GM11168 (cell line): ENCODE results near the gene NAA25.

ENCODE experiments used
- in situ Hi-C: fragments of 300-500 bp; cut with MboI; formaldehyde crosslinking; loops from one replicate; pipeline ENCODE4 v1.12.0; 2022; ENCODE audit warnings: low sequenced_read_pairs; ENCODE audit not compliant: unreplicated experiment

The NAA25 gene

DNA sequence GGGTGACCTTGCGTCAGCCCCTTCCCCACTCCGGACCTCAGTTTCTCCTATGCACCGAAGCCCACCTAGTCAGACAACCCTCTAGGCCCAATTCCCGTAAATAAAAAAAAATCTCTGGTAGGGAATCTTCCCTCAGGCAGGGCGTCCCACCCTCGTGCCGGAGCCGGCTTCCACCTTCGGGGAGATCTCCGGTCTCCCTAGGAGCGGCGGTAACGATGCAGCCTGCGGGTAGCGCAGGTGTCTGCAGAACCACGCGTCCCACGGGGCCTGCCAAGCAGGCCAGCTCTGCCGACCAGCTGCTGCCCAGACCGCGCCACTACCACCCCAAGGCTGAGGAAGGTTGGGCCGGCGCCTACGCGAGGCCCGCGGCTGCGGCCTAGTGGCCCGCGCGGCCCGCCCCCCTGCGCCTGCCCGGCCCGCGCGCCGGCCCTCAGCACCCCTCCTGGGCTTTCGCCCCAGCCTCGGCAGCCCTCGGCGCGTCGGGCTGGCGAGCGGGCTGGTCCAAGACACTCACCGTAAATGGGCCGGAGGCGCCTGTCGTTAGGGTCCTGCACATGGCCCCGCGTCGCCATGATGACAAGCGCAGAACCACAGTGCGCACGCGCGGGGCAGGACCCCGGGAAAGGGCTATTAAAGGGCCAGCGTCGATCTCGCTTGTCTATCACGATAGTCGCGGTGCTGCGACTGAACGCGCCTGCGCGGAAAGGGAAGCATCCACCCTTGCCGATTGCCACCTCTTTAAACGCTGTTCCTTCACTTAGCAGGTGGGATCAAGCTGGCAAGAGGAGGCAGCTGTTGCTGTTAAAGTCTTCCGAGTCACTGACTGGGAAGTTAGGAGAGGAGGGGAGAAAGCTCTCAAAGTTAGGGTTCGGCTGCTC, at the start of gene NAA25:
TSS of gene NAA25 (minus strand) at position 582 of the 878 bp plus-strand sequence. CDS start at position 572, 10 bp downstream.
- in situ Hi-C loops, result no loop called here

DNA sequence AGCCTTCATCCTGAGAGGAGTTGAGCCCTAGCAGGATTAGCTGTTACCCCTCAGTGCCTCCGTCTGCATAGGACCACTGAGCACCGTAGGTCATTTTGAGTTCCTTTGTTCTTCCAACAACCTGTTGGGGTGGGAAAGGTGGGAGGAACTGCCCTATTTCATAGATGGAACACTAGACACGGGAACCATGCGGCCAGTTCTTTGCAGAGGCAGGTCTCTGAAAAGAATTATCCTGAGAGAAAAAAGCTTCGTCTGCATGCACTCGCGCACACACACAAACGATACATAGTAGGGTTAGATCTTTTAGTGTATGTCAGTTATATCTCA, 45.3 kb upstream of the NAA25 start:
- in situ Hi-C loops, result no loop called here

DNA sequence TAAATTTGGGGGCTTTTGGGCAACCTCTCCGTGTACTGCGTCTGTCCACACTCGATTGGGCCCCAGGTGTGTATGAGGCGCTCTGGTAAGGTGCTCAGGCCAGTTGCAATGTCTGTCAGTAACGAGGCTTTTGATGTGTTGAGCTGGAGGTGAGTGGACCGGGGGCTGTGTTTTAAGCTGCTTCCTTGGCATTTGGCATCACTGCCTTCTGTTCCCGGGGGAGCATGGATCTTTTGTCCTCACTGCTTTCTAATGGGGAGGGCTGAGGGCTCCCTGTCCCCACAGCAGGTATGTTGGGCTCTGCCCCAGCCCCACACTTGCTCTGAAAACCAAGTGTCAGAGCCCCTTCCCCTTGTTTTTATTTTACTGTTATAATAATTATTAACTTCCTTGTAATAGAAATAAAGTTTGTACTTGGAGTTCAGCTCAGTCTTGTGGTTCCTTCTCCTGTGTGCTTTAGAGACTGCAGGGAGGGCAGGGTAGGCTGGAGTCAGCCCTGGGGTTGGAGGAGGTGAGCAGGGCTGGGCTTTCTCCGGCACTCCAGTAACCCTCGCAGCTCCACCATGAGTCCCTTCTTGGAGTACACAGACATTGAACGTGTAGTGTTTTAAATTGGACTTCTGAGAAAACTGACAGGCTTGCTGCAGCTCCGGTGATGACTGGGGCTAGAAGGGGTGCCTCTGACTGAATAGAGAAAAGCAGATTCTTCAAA, 44.8 kb upstream of the NAA25 start:
- in situ Hi-C loops, result no loop called here

DNA sequence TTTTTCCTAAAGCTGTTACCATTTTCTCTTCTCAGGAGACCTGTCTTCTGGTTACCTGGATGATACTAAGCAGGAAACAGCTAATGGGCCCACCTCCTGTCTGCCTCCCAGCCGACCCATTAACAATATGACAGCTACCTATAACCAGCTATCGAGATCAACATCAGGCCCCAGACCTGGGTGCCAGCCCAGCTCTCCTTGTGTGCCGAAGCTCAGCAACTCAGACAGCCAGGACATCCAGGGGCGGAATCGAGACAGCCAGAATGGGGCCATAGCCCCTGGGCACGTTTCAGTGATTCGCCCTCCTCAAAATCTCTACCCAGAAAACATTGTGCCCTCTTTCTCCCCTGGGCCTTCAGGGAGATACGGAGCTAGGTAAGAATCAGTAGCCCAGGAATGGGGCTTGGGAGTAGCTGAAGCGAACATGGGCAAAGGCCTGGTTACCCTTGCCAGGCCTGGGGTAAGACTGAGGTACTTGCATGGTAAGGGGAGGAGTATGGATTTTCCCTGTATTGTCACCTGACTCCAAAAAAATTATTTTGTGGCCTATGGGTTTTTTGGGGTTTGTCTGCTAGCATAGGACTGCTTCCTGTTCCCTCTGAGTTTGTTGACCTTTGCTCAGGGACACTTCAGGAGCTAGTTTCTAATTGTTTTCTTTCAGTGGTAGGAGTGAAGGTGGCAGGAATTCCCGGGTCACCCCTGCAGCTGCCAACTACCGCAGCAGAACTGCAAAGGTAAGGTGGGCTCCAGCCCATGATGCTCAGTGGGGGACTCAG, 43.4 kb upstream of the NAA25 start:
- in situ Hi-C loops, result no loop called here

GRCh38 chr12:112149596-112149995, 41.0 kb upstream of the NAA25 start:
- in situ Hi-C loops, result no loop called here

DNA sequence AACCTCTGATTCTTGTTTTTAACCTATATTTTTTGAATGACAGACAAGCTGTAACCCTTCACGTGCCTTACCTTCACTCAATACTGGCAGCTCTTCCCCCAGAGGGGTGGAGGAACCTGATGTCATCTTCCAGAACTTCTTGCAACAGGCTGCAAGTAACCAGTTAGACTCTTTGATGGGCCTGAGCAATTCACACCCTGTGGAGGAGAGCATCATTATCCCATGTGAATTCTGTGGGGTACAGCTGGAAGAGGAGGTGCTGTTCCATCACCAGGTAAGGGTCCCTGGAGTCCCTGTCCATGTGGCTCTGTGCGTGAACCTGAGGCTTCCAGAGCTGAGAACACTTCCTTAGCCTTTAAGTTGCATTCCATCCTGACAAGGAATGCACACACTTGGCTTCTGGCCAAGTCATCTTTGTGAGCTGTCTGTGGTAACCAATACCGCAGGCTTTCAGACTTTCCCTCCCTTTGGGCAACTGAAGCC, 39.5 kb upstream of the NAA25 start:
- in situ Hi-C loops, result no loop called here

- in situ Hi-C loops, result no loop called here
These were observed 37.5 kb upstream of the NAA25 start for GRCh38 chr12:112146123-112146522.

GRCh38 chr12:112140728-112141127, 32.1 kb upstream of the NAA25 start:
- in situ Hi-C loops, result no loop called here

DNA sequence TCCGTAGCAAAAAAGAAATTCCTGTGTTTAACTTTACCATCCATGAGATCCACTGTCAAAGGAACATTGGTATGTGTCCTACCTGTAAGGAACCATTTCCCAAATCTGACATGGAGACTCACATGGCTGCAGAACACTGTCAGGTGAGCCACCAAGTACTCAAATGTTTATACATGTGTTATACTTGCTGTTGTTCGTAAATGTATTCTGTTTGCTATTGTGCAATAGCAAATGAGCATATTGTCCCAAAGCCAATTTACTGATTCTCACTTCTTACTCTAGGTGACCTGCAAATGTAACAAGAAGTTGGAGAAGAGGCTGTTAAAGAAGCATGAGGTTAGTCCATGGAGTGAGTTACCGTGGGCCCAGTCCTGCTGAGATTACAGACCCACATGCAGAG, 26.1 kb upstream of the NAA25 start:
- in situ Hi-C loops, result no loop called here

- in situ Hi-C loops, result no loop called here
These were observed 24.8 kb upstream of the NAA25 start for GRCh38 chr12:112133418-112133817.

DNA sequence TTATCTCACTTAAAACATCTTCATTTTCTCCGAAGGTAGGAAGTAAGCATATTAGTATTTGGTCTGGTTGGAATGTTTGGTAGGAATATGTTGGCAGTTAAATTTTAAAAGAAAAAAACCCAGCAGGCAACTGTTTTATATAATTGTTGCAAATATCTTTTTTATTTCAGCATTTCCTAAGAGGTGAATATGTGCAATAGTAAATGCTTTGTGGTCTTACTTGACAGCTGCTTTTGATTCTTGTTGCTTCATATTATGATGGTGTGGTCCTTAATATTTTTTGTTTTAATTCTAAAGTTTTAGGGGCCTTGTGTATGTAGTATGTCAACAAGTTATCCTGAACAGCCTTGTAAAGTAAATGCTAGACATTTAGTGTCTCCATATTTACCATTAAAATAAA, 23.1 kb upstream of the NAA25 start:
- in situ Hi-C loops, result no loop called here

- in situ Hi-C loops, result no loop called here
These were observed 21.9 kb upstream of the NAA25 start for GRCh38 chr12:112130441-112130998.

GRCh38 chr12:112126911-112127310, 18.3 kb upstream of the NAA25 start:
- in situ Hi-C loops, result no loop called here

- in situ Hi-C loops, result no loop called here
These were observed 17.4 kb upstream of the NAA25 start for GRCh38 chr12:112126000-112126438.

- in situ Hi-C loops, result no loop called here
These were observed 16.8 kb upstream of the NAA25 start, which contains the start of gene TRAFD1 for GRCh38 chr12:112125250-112125999. TRAFD1 (plus strand) TSS chr12:112125560; CDS start chr12:112130523, 4,963 bp downstream.

DNA sequence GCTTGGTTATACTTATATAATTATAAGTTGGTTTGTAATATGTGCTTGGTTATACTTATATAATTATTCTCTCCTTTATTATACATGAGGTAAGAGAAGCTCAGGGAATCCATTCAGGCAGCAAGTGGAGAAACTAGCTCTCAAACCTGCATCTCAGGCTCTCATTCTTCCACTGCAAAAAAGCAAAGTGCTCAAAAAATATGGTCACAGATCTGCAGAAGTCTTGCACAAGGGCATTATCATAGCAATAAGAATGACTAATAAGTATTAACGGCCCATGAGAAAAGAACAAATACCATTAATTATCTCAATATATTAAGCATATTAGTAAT, 16.3 kb upstream of the NAA25 start:
- in situ Hi-C loops, result no loop called here

DNA sequence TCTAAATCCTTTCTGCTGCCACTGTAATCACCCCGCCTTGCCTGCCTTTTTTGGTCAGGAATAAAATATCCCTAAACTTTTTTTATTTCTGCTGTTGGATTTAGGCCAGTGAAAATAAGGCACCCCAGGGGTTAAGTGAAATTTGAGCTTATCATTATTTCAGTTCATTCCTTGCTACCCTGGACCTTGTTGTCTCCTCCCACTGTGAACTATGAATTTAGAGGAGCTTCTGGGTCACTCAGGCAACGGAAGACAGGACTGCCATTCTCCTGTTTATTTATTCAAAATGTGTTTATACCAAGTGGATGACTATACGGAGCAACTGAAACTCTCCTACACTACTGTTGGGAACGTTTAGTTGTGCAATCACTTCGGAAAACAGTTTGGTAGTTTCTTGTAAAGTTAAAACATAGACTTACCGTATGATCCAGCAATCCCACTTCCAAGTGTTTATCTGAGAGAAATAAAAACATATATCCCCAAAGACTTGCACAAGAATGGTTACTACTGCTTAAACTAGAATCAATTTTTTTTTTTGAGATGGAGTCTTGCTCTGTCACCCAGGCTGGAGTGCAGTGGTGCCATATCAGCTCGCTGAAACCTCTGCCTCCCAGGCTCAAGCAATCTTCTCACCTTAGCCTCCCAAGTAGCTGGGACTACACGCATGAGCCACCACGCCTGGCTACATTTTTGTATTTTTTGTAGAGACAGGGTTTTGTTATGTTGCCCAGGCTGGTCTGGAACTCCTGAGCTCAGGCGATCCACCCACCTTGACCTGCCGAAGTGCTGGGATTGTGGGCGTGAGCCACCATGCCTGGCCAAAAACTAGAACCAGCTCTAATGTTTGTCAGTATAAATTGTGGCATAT, 14.5 kb upstream of the NAA25 start:
- in situ Hi-C loops, result no loop called here

DNA sequence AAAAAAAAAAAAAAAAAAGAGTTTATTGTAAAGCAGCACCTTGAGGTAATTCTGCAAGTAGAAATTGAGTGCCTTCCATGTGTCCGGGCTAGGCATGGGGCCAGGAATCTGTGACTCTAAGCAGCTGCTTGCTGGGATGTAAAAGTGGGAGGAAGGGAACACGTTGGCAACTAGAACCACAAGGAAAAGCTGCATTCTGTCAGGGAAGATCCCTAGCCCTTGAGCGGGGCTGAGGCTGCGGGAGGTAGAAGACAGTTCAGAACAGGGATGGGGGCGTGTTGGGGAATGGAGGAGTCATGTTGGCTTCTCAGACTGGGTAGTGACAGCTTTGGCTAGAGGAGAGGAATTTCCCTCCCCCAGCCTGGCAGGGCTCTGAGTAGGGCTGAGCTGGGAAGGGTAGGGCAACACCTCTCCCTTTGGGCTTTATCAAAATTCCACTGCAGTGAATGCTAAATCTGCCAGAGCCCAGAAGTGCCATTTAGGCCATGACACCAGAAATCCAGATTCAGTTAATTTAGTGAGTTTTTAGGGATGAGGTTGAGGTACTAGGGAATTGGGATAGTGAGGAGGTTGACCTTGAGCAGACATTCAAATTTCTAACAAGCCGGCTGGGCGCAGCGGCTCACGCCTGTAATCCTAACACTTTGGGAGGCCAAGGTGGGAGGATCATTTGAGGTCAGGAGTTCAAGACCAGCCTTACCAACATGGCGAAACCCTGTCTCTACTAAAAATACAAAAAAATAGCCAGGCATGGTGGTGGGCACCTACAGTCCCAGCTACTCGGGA, 13.4 kb upstream of the NAA25 start:
- in situ Hi-C loops, result no loop called here
